Stromal cell of bone marrow (primary cell): ENCODE data around the gene FN3K.
"Not testable (repeated sequence)": the region's sequence is repeated elsewhere in the genome, so short reads cannot be mapped to it uniquely, and the experiment has no call there.

Source experiments
- DNase-seq: peaks from one replicate; pipeline ENCODE4 v3.0.0-alpha.2; 2012; ENCODE audit warnings: low read depth

FN3K gene

GRCh38 chr17:82737967-82738877 lies 2.8 kb downstream of the FN3K start:
- no peak for DNase-seq

- DNase-seq = no peak
These were observed 5.7 kb downstream of the FN3K start for GRCh38 chr17:82740906-82741759.

GRCh38 chr17:82743344-82744219 lies 8.2 kb downstream of the FN3K start:
- no peak for DNase-seq

GRCh38 chr17:82744736-82745135 lies 9.3 kb downstream of the FN3K start:
- DNase-seq = not testable (repeated sequence)

- no peak for DNase-seq
These were observed 10.1 kb downstream of the FN3K start for GRCh38 chr17:82745524-82745923.

GRCh38 chr17:82748756-82749155 lies 13.3 kb downstream of the FN3K start:
- DNase-seq = no peak

- no peak for DNase-seq
These were observed 15.0 kb downstream of the FN3K start for GRCh38 chr17:82750241-82750908.

GRCh38 chr17:82751171-82751570 lies 15.8 kb downstream of the FN3K start:
- DNase-seq = no peak

- peak; percentile 68 for DNase-seq
These were observed 16.4 kb downstream of the FN3K start, which contains the start of gene TBCD for GRCh38 chr17:82751571-82752370. TBCD (plus strand) TSS chr17:82752065; CDS start chr17:82752194, 129 bp downstream.

- DNase-seq = no peak
These were observed 17.2 kb downstream of the FN3K start for GRCh38 chr17:82752371-82753200.

GRCh38 chr17:82753201-82753464 lies 17.7 kb downstream of the FN3K start:
- DNase-seq = no peak

GRCh38 chr17:82754297-82755208 lies 19.1 kb downstream of the FN3K start:
- no peak for DNase-seq

GRCh38 chr17:82756166-82756565 lies 20.8 kb downstream of the FN3K start:
- DNase-seq = no peak

GRCh38 chr17:82765371-82765770 lies 30.0 kb downstream of the FN3K start:
- DNase-seq = no peak

GRCh38 chr17:82767041-82767754 lies 31.8 kb downstream of the FN3K start:
- no peak for DNase-seq

- no peak for DNase-seq
These were observed 33.6 kb downstream of the FN3K start for GRCh38 chr17:82769041-82769440.

- no peak for DNase-seq
These were observed 36.6 kb downstream of the FN3K start for GRCh38 chr17:82772026-82772425.

- not testable (repeated sequence) for DNase-seq
These were observed 39.0 kb downstream of the FN3K start for GRCh38 chr17:82774456-82774855.
